WTC11 (cell line): ENCODE results near the gene RAB3B. TPM values are rescaled to one million over a fixed set of nuclear protein-coding genes. Genes with fewer than 3 reads are reported as not detected.
"Not testable (repeated sequence)": the region's sequence is repeated elsewhere in the genome, so short reads cannot be mapped to it uniquely, and the experiment has no call there.

Source experiments
- ATAC-seq: fragments of 200-7000 bp; cut with Tn5 transposase; 2 replicates; pipeline ENCODE4 v1.10.0; 2021; ENCODE audit warnings: mild to moderate bottlenecking, moderate library complexity
- CTCF ChIA-PET: fragments of 300-600 bp; sonication (Branson Sonifier 250); formaldehyde crosslinking; loops from one replicate; lab custom pipeline; 2021; ENCODE audit warnings: antibody characterized with exemption; lab: Charles Lee
- POLR2A ChIA-PET: fragments of 350-600 bp; sonication (Branson Sonifier 250); formaldehyde crosslinking; loops from one replicate; lab custom pipeline; 2021; ENCODE audit warnings: antibody characterized with exemption; lab: Charles Lee
- DNase-seq: peaks from one replicate; pipeline ENCODE4 v3.0.0; 2021; ENCODE audit warnings: low spot score
- H3K27ac Mint-ChIP-seq: 2 replicates; pipeline ENCODE4 v1.8.0; 2021; ENCODE audit warnings: mixed read lengths
- H3K27me3 Mint-ChIP-seq: 2 replicates; pipeline ENCODE4 v1.8.0; 2021; ENCODE audit warnings: low read depth, mild to moderate bottlenecking, moderate library complexity, mixed read lengths
- H3K36me3 Mint-ChIP-seq: 2 replicates; pipeline ENCODE4 v1.8.0; 2021; ENCODE audit warnings: mixed read lengths
- H3K4me1 Mint-ChIP-seq: 2 replicates; pipeline ENCODE4 v1.8.0; 2022; ENCODE audit warnings: mixed read lengths
- H3K4me3 Mint-ChIP-seq: 2 replicates; pipeline ENCODE4 v1.8.0; 2021; ENCODE audit warnings: mild to moderate bottlenecking, moderate library complexity, mixed read lengths
- H3K9me3 Mint-ChIP-seq: 2 replicates; pipeline ENCODE4 v1.8.0; 2021; ENCODE audit warnings: mixed read lengths
- CREB1 ChIP-seq: sonication (generic); formaldehyde crosslinking; IDR thresholded peaks from 2 replicates; pipeline ENCODE4 v1.8.0; 2023; ENCODE audit warnings: mild to moderate bottlenecking, missing genetic modification reagents
- CREM ChIP-seq: sonication (generic); formaldehyde crosslinking; IDR thresholded peaks from 2 replicates; pipeline ENCODE4 v1.8.1; 2022; ENCODE audit warnings: mild to moderate bottlenecking, missing genetic modification reagents, moderate library complexity
- EMX1 ChIP-seq: fragments of 250-450 bp; sonication (Bioruptor Pico); IDR thresholded peaks from 2 replicates; pipeline ENCODE4 v1.8.0; 2021; ENCODE audit warnings: mild to moderate bottlenecking
- ESRRA ChIP-seq: sonication (generic); formaldehyde crosslinking; IDR thresholded peaks from 2 replicates; pipeline ENCODE4 v1.8.1; 2022; ENCODE audit warnings: mild to moderate bottlenecking, missing genetic modification reagents, borderline replicate concordance
- GTF2I ChIP-seq: fragments of 250-450 bp; sonication (Bioruptor Pico); conservative IDR thresholded peaks from 2 replicates; pipeline ENCODE4 v1.4.0; 2021; ENCODE audit warnings: mild to moderate bottlenecking
- KAT7 ChIP-seq: sonication (generic); formaldehyde crosslinking; IDR thresholded peaks from 2 replicates; pipeline ENCODE4 v1.8.1; 2023; ENCODE audit warnings: missing genetic modification reagents, mild to moderate bottlenecking, borderline replicate concordance
- NFYB ChIP-seq: sonication (generic); formaldehyde crosslinking; conservative IDR thresholded peaks from 2 replicates; pipeline ENCODE4 v1.8.0; 2022; ENCODE audit warnings: low read depth, missing genetic modification reagents
- PRRX2 ChIP-seq: fragments of 250-450 bp; sonication (Bioruptor Pico); IDR thresholded peaks from 2 replicates; pipeline ENCODE4 v1.8.0; 2021; ENCODE audit warnings: mild to moderate bottlenecking
- RELA ChIP-seq: sonication (generic); formaldehyde crosslinking; IDR thresholded peaks from 2 replicates; pipeline ENCODE4 v1.8.1; 2022; ENCODE audit warnings: missing genetic modification reagents, mild to moderate bottlenecking, borderline replicate concordance
- RORB ChIP-seq: fragments of 250-450 bp; sonication (Bioruptor Pico); IDR thresholded peaks from 2 replicates; pipeline ENCODE4 v1.9.0; 2021; ENCODE audit warnings: mild to moderate bottlenecking
- SMAD4 ChIP-seq: sonication (generic); formaldehyde crosslinking; IDR thresholded peaks from 2 replicates; pipeline ENCODE4 v1.8.0; 2022; ENCODE audit warnings: mild to moderate bottlenecking, missing genetic modification reagents
- TEAD4 ChIP-seq: sonication (generic); formaldehyde crosslinking; IDR thresholded peaks from 2 replicates; pipeline ENCODE4 v1.8.0; 2022; ENCODE audit warnings: mild to moderate bottlenecking, missing genetic modification reagents
- ZNF416 ChIP-seq: fragments of 250-450 bp; sonication (Bioruptor Pico); IDR thresholded peaks from 2 replicates; pipeline ENCODE4 v1.9.0; 2021; ENCODE audit warnings: mild to moderate bottlenecking, inconsistent platforms
- ZNF671 ChIP-seq: fragments of 250-450 bp; sonication (Bioruptor Pico); IDR thresholded peaks from 2 replicates; pipeline ENCODE4 v1.8.0; 2021; ENCODE audit warnings: mild to moderate bottlenecking
- total RNA-seq: library from RNA; stranded (reverse); gene quantifications from 3 replicates; pipeline ENCODE4 v1.2.3, GENCODE V29; 2021
- TF ChIP-seq, protein P1 (sequence below): sonication (generic); formaldehyde crosslinking; IDR thresholded peaks from 2 replicates; pipeline ENCODE4 v1.8.1; 2023; ENCODE audit warnings: mild to moderate bottlenecking, moderate library complexity, missing genetic modification reagents
- TF ChIP-seq, protein P2 (sequence below): sonication (generic); formaldehyde crosslinking; IDR thresholded peaks from 2 replicates; pipeline ENCODE4 v1.8.0; 2022; ENCODE audit warnings: mild to moderate bottlenecking, missing genetic modification reagents
- TF ChIP-seq, protein P3 (sequence below): sonication (generic); formaldehyde crosslinking; IDR thresholded peaks from 2 replicates; pipeline ENCODE4 v1.8.1; 2023; ENCODE audit warnings: mild to moderate bottlenecking, missing genetic modification reagents
- TF ChIP-seq, protein P4 (sequence below): sonication (generic); formaldehyde crosslinking; IDR thresholded peaks from 2 replicates; pipeline ENCODE4 v1.8.1; 2022; ENCODE audit warnings: low read depth, mild to moderate bottlenecking, moderate library complexity, missing genetic modification reagents, borderline replicate concordance
- TF ChIP-seq, protein P5 (sequence below): sonication (generic); formaldehyde crosslinking; IDR thresholded peaks from 2 replicates; pipeline ENCODE4 v1.8.0; 2022; ENCODE audit warnings: mild to moderate bottlenecking, missing genetic modification reagents
- TF ChIP-seq, protein P6 (sequence below): fragments of 250-450 bp; sonication (Bioruptor Pico); IDR thresholded peaks from 2 replicates; pipeline ENCODE4 v2.1.2; 2022; ENCODE audit warnings: mild to moderate bottlenecking, moderate library complexity
- TF ChIP-seq, protein P7 (sequence below): sonication (generic); formaldehyde crosslinking; IDR thresholded peaks from 2 replicates; pipeline ENCODE4 v1.8.1; 2022; ENCODE audit warnings: mild to moderate bottlenecking, moderate library complexity, missing genetic modification reagents
- TF ChIP-seq, protein P8 (sequence below): sonication (generic); formaldehyde crosslinking; IDR thresholded peaks from 2 replicates; pipeline ENCODE4 v1.8.0; 2022; ENCODE audit warnings: mild to moderate bottlenecking, missing genetic modification reagents

Gene RAB3B
- total RNA-seq, 1 experiment from 2014 or later = 36.9 TPM

DNA sequence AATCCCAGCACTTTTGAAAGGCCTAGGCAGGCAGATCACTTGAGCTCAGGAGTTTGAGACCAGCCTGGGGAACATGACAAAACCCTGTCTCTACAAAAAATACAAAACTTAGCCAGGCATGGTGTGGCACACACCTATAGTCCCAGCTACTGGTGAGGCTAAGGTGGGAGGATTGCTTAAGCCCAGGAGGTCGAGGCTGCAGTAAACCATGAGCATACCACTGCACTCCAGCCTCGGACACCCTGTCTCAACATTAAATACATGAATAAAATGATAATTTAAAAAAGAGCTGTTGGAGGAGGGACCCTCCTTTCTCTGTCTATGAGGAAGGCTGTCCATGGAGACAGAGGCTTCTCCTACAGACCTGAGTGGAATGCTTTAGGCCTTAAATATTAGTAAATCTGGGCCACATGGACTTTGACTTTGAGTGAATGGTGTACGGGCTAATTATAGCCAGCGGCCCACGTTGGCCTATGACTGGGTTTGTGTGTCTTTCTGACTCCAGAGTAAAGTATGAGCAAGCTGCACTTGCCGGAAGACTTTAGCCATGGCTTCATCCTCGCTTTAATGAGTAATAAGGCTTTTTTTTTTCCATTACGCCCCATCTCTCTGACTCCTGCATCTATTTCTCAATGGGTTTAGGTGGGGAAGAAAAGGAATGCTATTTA, 21.3 kb downstream of the RAB3B start (continued):
- TF ChIP-seq, protein P1, sequence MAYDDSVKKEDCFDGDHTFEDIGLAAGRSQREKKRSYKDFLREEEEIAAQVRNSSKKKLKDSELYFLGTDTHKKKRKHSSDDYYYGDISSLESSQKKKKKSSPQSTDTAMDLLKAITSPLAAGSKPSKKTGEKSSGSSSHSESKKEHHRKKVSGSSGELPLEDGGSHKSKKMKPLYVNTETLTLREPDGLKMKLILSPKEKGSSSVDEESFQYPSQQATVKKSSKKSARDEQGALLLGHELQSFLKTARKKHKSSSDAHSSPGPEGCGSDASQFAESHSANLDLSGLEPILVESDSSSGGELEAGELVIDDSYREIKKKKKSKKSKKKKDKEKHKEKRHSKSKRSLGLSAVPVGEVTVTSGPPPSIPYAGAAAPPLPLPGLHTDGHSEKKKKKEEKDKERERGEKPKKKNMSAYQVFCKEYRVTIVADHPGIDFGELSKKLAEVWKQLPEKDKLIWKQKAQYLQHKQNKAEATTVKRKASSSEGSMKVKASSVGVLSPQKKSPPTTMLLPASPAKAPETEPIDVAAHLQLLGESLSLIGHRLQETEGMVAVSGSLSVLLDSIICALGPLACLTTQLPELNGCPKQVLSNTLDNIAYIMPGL (CRISPR knock-in tag) = no peak
- TF ChIP-seq RELA (CRISPR knock-in tag) = no peak

DNA sequence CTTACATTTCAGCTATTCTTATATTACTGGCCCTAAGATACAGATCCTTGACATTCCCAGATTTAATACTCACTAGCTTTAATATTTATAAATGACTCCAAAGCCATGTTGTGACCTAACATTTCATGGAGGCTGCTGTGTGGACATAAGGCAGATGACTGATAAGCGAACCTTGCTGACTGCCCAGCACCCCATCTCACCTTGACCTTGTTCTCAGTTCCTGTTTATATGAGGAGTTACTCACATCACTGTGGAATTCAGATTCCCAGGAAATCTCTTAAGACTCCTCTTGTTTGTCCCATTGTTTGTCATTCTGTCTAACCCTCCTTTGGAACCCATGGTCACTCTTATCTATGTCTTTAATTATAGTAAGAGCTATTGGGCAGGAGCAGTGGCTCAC, 21.9 kb downstream of the RAB3B start:
- ChIA-PET CTCF (no interaction called here), POLR2A (no interaction called here)
- peaks cover 29% of the 10 kb centered on the region for H3K36me3 Mint-ChIP-seq
- H3K27me3 Mint-ChIP-seq = no peaks in the 10 kb centered on the region
- no peak for TF ChIP-seq CREM (CRISPR knock-in tag)
- TF ChIP-seq, protein P2, sequence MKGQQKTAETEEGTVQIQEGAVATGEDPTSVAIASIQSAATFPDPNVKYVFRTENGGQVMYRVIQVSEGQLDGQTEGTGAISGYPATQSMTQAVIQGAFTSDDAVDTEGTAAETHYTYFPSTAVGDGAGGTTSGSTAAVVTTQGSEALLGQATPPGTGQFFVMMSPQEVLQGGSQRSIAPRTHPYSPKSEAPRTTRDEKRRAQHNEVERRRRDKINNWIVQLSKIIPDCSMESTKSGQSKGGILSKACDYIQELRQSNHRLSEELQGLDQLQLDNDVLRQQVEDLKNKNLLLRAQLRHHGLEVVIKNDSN (CRISPR knock-in tag) = no peak
- TF ChIP-seq RORB (CRISPR knock-in tag) = no peak
- TF ChIP-seq EMX1 (CRISPR knock-in tag) = no peak
- TF ChIP-seq, protein P3, sequence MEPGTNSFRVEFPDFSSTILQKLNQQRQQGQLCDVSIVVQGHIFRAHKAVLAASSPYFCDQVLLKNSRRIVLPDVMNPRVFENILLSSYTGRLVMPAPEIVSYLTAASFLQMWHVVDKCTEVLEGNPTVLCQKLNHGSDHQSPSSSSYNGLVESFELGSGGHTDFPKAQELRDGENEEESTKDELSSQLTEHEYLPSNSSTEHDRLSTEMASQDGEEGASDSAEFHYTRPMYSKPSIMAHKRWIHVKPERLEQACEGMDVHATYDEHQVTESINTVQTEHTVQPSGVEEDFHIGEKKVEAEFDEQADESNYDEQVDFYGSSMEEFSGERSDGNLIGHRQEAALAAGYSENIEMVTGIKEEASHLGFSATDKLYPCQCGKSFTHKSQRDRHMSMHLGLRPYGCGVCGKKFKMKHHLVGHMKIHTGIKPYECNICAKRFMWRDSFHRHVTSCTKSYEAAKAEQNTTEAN (CRISPR knock-in tag) = no peak
- no peak for TF ChIP-seq PRRX2 (CRISPR knock-in tag)
- TF ChIP-seq, protein P4, sequence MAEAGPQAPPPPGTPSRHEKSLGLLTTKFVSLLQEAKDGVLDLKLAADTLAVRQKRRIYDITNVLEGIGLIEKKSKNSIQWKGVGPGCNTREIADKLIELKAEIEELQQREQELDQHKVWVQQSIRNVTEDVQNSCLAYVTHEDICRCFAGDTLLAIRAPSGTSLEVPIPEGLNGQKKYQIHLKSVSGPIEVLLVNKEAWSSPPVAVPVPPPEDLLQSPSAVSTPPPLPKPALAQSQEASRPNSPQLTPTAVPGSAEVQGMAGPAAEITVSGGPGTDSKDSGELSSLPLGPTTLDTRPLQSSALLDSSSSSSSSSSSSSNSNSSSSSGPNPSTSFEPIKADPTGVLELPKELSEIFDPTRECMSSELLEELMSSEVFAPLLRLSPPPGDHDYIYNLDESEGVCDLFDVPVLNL = no peak
- TF ChIP-seq, protein P5, sequence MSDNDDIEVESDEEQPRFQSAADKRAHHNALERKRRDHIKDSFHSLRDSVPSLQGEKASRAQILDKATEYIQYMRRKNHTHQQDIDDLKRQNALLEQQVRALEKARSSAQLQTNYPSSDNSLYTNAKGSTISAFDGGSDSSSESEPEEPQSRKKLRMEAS = no peak
- TF ChIP-seq KAT7 (CRISPR knock-in tag) = no peak
- TF ChIP-seq NFYB (CRISPR knock-in tag) = no peak
- no peaks in the 10 kb centered on the region for H3K4me1 Mint-ChIP-seq
- H3K27ac Mint-ChIP-seq = no peak overlapping the region
- ATAC-seq (no peak), DNase-seq (no peak)
- peaks cover 6% of the 10 kb centered on the region; the same call in 1 of the 2 replicates for H3K9me3 Mint-ChIP-seq
- no peak overlapping the region for H3K4me3 Mint-ChIP-seq

DNA sequence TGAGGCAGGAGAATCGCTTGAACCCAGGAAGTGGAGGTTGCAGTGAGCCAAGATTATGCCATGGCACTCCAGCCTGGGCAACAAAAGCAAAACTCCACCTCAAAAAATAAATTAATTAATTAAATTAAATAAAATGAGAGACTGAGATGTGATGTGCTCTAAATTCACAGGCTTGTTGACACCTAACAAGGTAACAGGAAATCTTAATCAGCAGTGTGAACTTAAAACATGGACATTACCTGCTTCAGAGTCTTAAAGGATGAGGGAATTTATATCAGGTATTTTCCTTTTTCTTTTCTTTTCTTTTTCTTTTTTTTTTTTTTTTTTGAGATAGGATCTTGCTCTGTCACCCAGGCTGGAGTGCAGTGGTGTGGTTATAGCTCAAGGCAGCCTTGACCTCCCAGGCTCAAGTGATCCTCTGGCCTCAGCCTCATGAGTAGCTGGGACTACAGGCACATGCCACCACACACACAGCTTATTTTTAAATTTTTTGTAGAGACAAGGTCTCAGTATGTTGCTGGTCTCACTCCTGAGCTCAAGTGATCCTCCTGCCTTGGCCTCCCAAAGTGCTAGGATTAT, 23.2 kb downstream of the RAB3B start:
- H3K4me3 Mint-ChIP-seq, ATAC-seq, CTCF ChIA-PET, H3K9me3 Mint-ChIP-seq, H3K4me1 Mint-ChIP-seq, H3K27me3 Mint-ChIP-seq, H3K27ac Mint-ChIP-seq, DNase-seq, POLR2A ChIA-PET: not testable (repeated sequence)
- H3K36me3 Mint-ChIP-seq = peaks cover 22% of the 10 kb centered on the region

DNA sequence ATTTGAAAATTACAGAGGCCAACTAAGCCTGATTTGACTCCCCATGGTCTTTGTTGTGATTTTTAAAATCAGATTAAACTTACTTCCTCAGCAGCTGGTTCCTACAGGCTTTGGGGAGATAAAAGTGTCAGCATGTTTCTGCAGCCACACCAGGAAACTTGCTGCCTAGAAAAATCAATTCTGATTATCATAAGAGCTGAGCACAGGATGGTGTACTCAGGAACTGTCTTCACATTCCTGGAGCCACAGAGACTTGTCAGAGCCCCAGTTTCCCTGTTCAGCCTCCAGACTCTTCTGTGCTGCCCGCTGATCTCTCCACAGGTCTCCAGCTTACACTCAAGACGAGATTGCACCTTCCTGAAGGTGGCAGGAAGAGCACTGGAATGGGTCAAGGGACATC, 23.9 kb downstream of the RAB3B start:
- ChIA-PET POLR2A (no interaction called here), CTCF (no interaction called here)
- Mint-ChIP-seq H3K4me1 (no peaks in the 10 kb centered on the region), H3K27ac (no peak overlapping the region), H3K36me3 (peaks cover 19% of the 10 kb centered on the region), H3K4me3 (no peak overlapping the region), H3K27me3 (no peaks in the 10 kb centered on the region), H3K9me3 (peaks cover 6% of the 10 kb centered on the region; the same call in 1 of the 2 replicates)
- ATAC-seq = no peak
- DNase-seq = no peak
- no peak for TF ChIP-seq TEAD4 (CRISPR knock-in tag)
- TF ChIP-seq ZNF671 = no peak
- TF ChIP-seq SMAD4 (CRISPR knock-in tag) = no peak
- no peak for TF ChIP-seq GTF2I
- TF ChIP-seq, protein P6, sequence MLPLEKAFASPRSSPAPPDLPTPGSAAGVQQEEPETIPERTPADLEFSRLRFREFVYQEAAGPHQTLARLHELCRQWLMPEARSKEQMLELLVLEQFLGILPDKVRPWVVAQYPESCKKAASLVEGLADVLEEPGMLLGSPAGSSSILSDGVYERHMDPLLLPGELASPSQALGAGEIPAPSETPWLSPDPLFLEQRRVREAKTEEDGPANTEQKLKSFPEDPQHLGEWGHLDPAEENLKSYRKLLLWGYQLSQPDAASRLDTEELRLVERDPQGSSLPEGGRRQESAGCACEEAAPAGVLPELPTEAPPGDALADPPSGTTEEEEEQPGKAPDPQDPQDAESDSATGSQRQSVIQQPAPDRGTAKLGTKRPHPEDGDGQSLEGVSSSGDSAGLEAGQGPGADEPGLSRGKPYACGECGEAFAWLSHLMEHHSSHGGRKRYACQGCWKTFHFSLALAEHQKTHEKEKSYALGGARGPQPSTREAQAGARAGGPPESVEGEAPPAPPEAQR (CRISPR knock-in tag) = no peak
- TF ChIP-seq ESRRA (CRISPR knock-in tag) = no peak
- TF ChIP-seq, protein P7, sequence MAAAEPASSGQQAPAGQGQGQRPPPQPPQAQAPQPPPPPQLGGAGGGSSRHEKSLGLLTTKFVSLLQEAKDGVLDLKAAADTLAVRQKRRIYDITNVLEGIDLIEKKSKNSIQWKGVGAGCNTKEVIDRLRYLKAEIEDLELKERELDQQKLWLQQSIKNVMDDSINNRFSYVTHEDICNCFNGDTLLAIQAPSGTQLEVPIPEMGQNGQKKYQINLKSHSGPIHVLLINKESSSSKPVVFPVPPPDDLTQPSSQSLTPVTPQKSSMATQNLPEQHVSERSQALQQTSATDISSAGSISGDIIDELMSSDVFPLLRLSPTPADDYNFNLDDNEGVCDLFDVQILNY (CRISPR knock-in tag) = no peak
- TF ChIP-seq CREB1 = no peak
- TF ChIP-seq, protein P8, sequence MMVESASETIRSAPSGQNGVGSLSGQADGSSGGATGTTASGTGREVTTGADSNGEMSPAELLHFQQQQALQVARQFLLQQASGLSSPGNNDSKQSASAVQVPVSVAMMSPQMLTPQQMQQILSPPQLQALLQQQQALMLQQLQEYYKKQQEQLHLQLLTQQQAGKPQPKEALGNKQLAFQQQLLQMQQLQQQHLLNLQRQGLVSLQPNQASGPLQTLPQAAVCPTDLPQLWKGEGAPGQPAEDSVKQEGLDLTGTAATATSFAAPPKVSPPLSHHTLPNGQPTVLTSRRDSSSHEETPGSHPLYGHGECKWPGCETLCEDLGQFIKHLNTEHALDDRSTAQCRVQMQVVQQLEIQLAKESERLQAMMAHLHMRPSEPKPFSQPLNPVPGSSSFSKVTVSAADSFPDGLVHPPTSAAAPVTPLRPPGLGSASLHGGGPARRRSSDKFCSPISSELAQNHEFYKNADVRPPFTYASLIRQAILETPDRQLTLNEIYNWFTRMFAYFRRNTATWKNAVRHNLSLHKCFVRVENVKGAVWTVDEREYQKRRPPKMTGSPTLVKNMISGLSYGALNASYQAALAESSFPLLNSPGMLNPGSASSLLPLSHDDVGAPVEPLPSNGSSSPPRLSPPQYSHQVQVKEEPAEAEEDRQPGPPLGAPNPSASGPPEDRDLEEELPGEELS (CRISPR knock-in tag) = no peak
- TF ChIP-seq ZNF416 (CRISPR knock-in tag) = no peak
